Neural crest cell (in vitro differentiated cells): Measurements from ENCODE around the gene DLGAP4. TPM values are rescaled to one million over a fixed set of nuclear protein-coding genes. Genes with fewer than 3 reads are reported as not detected.

Experiments used
- DNase-seq: peaks from one replicate; pipeline ENCODE4 v3.0.0; 2021; ENCODE audit warnings: low read depth, mixed read lengths, low spot score
- H3K27ac Mint-ChIP-seq: one replicate; pipeline ENCODE4 v1.8.0; 2021; ENCODE audit warnings: mild to moderate bottlenecking, mixed read lengths; ENCODE audit not compliant: unreplicated experiment
- H3K27me3 Mint-ChIP-seq: 2 replicates; pipeline ENCODE4 v1.8.0; 2021; ENCODE audit warnings: low read depth, mild to moderate bottlenecking, mixed read lengths
- H3K36me3 Mint-ChIP-seq: 2 replicates; pipeline ENCODE4 v1.8.0; 2021; ENCODE audit warnings: low read depth, mild to moderate bottlenecking, mixed read lengths
- H3K4me1 Mint-ChIP-seq: 2 replicates; pipeline ENCODE4 v1.8.0; 2021; ENCODE audit warnings: mixed read lengths
- H3K4me3 Mint-ChIP-seq: one replicate; pipeline ENCODE4 v1.8.0; 2021; ENCODE audit warnings: mild to moderate bottlenecking, mixed read lengths
- H3K9me3 Mint-ChIP-seq: 2 replicates; pipeline ENCODE4 v1.8.0; 2021; ENCODE audit warnings: mixed read lengths
- CTCF ChIP-seq: fragments of 200-600 bp; sonication (generic); conservative IDR thresholded peaks from 2 replicates; pipeline ENCODE4 v1.5.0; 2021; ENCODE audit warnings: antibody characterized with exemption, mild to moderate bottlenecking
- long read RNA-seq: library from polyadenylated mRNA; unstranded; transcript quantifications from one replicate; pipeline ENCODE4 v2.0.0, GENCODE V29; 2020
- total RNA-seq: library from RNA; stranded (reverse); gene quantifications from 2 replicates; pipeline ENCODE4 v1.2.1, GENCODE V29; 2021

Gene DLGAP4
- total RNA-seq: 95.6 and 105 TPM in 2 replicates
- long read RNA-seq, partial matches to known transcripts: 1 of 11 reads
- long read RNA-seq, other reads (novel, unspliced or antisense): 7 of 11 reads

- no peak for DNase-seq
- Mint-ChIP-seq H3K9me3 (no peaks in the 10 kb centered on the region), H3K27ac (no peak within 1 kb of the TSS), H3K4me1 (peaks cover 9% of the 10 kb centered on the region), H3K27me3 (peaks cover 91% of the 10 kb centered on the region), H3K36me3 (no peaks in the 10 kb centered on the region), H3K4me3 (peak within 1 kb of the TSS; percentile 83)
- no peak for TF ChIP-seq CTCF
These were observed at the start of gene DLGAP4 for GRCh38 chr20:36305602-36306551. TSS of gene DLGAP4 (plus strand) at chr20:36306339. CDS start at chr20:36431718, 125,379 bp downstream.

- Mint-ChIP-seq H3K4me3 (no peak overlapping the region), H3K36me3 (no peaks in the 10 kb centered on the region), H3K4me1 (no peaks in the 10 kb centered on the region), H3K27ac (no peak overlapping the region), H3K9me3 (no peaks in the 10 kb centered on the region), H3K27me3 (no peaks in the 10 kb centered on the region)
- no peak for DNase-seq
- no peak for TF ChIP-seq CTCF
These were observed 46.7 kb upstream of the DLGAP4 start for GRCh38 chr20:36259177-36260061.

GRCh38 chr20:36260316-36260715 lies 45.8 kb upstream of the DLGAP4 start:
- no peaks in the 10 kb centered on the region for H3K27me3 Mint-ChIP-seq
- DNase-seq: no peak
- no peak overlapping the region for H3K4me3 Mint-ChIP-seq
- TF ChIP-seq CTCF: no peak
- H3K4me1 Mint-ChIP-seq: no peaks in the 10 kb centered on the region
- no peaks in the 10 kb centered on the region for H3K9me3 Mint-ChIP-seq
- H3K27ac Mint-ChIP-seq: no peak overlapping the region
- H3K36me3 Mint-ChIP-seq: no peaks in the 10 kb centered on the region

- H3K9me3 Mint-ChIP-seq: no peaks in the 10 kb centered on the region
- H3K4me3 Mint-ChIP-seq: no peak overlapping the region
- no peaks in the 10 kb centered on the region for H3K4me1 Mint-ChIP-seq
- no peak for TF ChIP-seq CTCF
- no peaks in the 10 kb centered on the region for H3K27me3 Mint-ChIP-seq
- H3K36me3 Mint-ChIP-seq: no peaks in the 10 kb centered on the region
- no peak overlapping the region for H3K27ac Mint-ChIP-seq
- DNase-seq: no peak
These were observed 44.6 kb upstream of the DLGAP4 start for GRCh38 chr20:36261389-36262105.

GRCh38 chr20:36262440-36262839 lies 43.7 kb upstream of the DLGAP4 start:
- Mint-ChIP-seq H3K27ac (no peak overlapping the region), H3K4me1 (no peaks in the 10 kb centered on the region), H3K9me3 (no peaks in the 10 kb centered on the region), H3K4me3 (no peak overlapping the region), H3K36me3 (no peaks in the 10 kb centered on the region), H3K27me3 (no peaks in the 10 kb centered on the region)
- DNase-seq: no peak
- no peak for TF ChIP-seq CTCF
